Tibial artery (tissue), 4 donors: ENCODE measurements around the gene CCDC18.
"Not testable (repeated sequence)": the region's sequence is repeated elsewhere in the genome, so short reads cannot be mapped to it uniquely, and the experiment has no call there.

Experiments used
- DNase-seq, 2 donors: peaks; one replicate each; pipeline ENCODE4 v3.0.0-alpha.2; 2019
- H3K27ac ChIP-seq, 2 donors: fragments of 200-600 bp; sonication (generic) in 1 of 2; 1 replicate in 1 of 2; 2 replicates in 1 of 2; pipeline ENCODE4 v1.5.1; 2018 to 2019; ENCODE audit warnings: mild to moderate bottlenecking in 1 of 2
- H3K27me3 ChIP-seq, 2 donors: fragments of 200-600 bp; sonication (generic) in 1 of 2; one replicate each; pipeline versions ENCODE4 v1.5.1 to v1.6.0; 2016 to 2019
- H3K36me3 ChIP-seq, 3 donors: fragments of 200-600 bp; sonication (generic) in 2 of 3; one replicate each; pipeline ENCODE4 v1.5.1; 2016 to 2019; ENCODE audit warnings: mild to moderate bottlenecking in 2 of 3
- H3K4me1 ChIP-seq, 4 donors: fragments of 200-600 bp; sonication (generic) in 2 of 4; 1 replicate in 3 of 4; 2 replicates in 1 of 4; pipeline ENCODE4 v1.5.1; 2016 to 2019
- H3K4me3 ChIP-seq, 2 donors: fragments of 200-600 bp; sonication (generic) in 1 of 2; 1 replicate in 1 of 2; 2 replicates in 1 of 2; pipeline ENCODE4 v1.5.1; 2018 to 2019; ENCODE audit warnings: mild to moderate bottlenecking in 2 of 2
- H3K9me3 ChIP-seq, 3 donors: fragments of 200-600 bp; sonication (generic) in 1 of 3; one replicate each; pipeline ENCODE4 v1.5.1; 2016 to 2019
- CTCF ChIP-seq, 2 experiments: fragments of 200-600 bp in 1 of 2; fragments of 450-650 bp in 1 of 2; IDR thresholded peaks; one replicate each; pipeline ENCODE4 v1.5.1; 2017 to 2019; ENCODE audit warnings: antibody characterized with exemption in 2 of 2, mild to moderate bottlenecking in 1 of 2, moderate library complexity in 1 of 2
- intact Hi-C: fragments of 100-400 bp; cut with DNase I; formaldehyde crosslinking; loops from one replicate; pipeline ENCODE4 v1.15.0; 2023; ENCODE audit warnings: low total_unique reads

Gene CCDC18

DNA sequence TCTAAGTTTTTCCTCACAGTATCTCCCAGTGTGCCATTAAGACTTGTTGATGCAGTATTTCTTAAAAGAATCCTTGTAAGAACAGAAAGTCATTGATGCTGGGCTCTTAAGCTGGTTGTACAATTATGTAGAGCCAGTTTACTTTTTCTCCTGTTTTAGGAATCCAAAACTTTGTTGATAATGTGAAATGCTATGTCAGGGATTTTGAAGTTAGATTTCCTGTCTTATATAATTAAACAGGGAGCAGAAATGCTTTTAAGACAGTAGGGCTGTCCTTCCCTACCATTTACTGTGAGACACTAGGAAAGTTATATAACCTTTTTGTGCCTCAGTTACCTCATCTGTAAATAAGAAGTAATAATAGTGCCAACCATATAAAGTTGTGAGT is 26.0 kb downstream of the CCDC18 start:
- DNase-seq, result no peak
- no peak overlapping the region for H3K27ac ChIP-seq
- intact Hi-C loops, result no loop called here

DNA sequence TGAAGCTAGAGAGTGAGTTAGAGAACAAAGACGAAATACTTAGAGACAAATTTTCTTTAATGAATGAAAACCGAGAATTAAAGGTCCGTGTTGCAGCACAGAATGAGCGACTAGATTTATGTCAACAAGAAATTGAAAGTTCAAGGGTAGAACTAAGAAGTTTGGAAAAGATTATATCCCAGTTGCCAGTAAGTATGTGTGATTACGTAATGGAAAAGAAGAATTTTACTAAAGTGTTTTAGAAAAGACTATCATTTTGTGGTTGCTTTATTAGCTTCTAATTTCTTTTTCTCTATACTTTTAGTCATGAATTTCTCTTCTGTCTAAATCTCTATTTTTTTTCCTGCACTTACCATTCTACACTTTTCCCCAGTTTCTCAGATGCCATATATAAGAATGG is 26.7 kb downstream of the CCDC18 start:
- no peaks in the 10 kb centered on the region for H3K9me3 ChIP-seq
- no peak for TF ChIP-seq CTCF (IDR thresholded peaks at IDR 0.05)
- no peak overlapping the region for H3K27ac ChIP-seq
- H3K4me3 ChIP-seq, result no peak overlapping the region
- H3K4me1 ChIP-seq, result no peaks in the 10 kb centered on the region
- H3K36me3 ChIP-seq, result no peaks in the 10 kb centered on the region
- intact Hi-C loops, result no loop called here
- no peak for DNase-seq
- no peaks in the 10 kb centered on the region for H3K27me3 ChIP-seq

More for the DNA sequence above, 26.0 kb downstream of the CCDC18 start:
- Histone ChIP-seq H3K27me3 (no peaks in the 10 kb centered on the region), H3K4me3 (no peak overlapping the region), H3K36me3 (no peaks in the 10 kb centered on the region), H3K4me1 (no peaks in the 10 kb centered on the region), H3K9me3 (no peaks in the 10 kb centered on the region)
- no peak for TF ChIP-seq CTCF (IDR thresholded peaks at IDR 0.05)

- no peak for DNase-seq
- Histone ChIP-seq H3K27ac (no peak overlapping the region), H3K4me3 (no peak overlapping the region), H3K4me1 (no peaks in the 10 kb centered on the region), H3K27me3 (no peaks in the 10 kb centered on the region), H3K9me3 (no peaks in the 10 kb centered on the region), H3K36me3 (peaks cover 1 to 5% (median 4%) of the 10 kb centered on the region in 3 donors)
- TF ChIP-seq CTCF (IDR thresholded peaks at IDR 0.05), result no peak
- intact Hi-C loops, result no loop called here
Measured at GRCh38 chr1:93215322-93215721, 34.8 kb downstream of the CCDC18 start.

DNA sequence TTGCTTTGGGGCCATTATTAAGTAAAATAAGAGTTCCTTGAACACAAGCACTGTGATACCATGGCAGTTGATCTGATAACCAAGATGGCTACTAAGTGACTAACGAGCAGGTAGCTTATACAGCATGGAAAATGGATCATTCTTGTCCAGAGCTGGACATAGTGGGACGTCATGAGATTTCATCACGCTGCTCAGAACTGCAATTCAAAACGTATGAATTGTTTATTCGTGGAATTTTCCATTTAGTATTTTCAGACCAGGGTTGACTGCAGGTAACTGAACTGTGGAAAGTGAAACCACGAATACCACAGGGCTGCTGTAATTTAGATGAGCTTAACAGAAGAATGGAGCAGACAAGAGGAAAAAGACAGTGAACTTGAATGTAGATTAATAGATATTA is 38.9 kb downstream of the CCDC18 start:
- Histone ChIP-seq H3K9me3 (no peaks in the 10 kb centered on the region), H3K27me3 (no peaks in the 10 kb centered on the region), H3K27ac (no peak overlapping the region), H3K4me3 (no peak overlapping the region), H3K36me3 (peaks cover 4 to 7% (median 5%) of the 10 kb centered on the region in 3 donors), H3K4me1 (no peaks in the 10 kb centered on the region)
- intact Hi-C loops, result no loop called here
- no peak for DNase-seq
- TF ChIP-seq CTCF (IDR thresholded peaks at IDR 0.05), result no peak

- H3K4me1 ChIP-seq, H3K27ac ChIP-seq, H3K27me3 ChIP-seq, DNase-seq, H3K9me3 ChIP-seq, H3K36me3 ChIP-seq, intact Hi-C loops, H3K4me3 ChIP-seq: not testable (repeated sequence)
Measured at GRCh38 chr1:93220716-93221115, 40.2 kb downstream of the CCDC18 start.

GRCh38 chr1:93221913-93222312 is 41.4 kb downstream of the CCDC18 start:
- no peaks in the 10 kb centered on the region for H3K9me3 ChIP-seq
- no peak overlapping the region for H3K4me3 ChIP-seq
- no peak for DNase-seq
- no peak overlapping the region for H3K27ac ChIP-seq
- intact Hi-C loops, result no loop called here
- no peak for TF ChIP-seq CTCF (IDR thresholded peaks at IDR 0.05)
- H3K27me3 ChIP-seq, result no peaks in the 10 kb centered on the region
- H3K36me3 ChIP-seq, result peaks cover 4 to 7% (median 5%) of the 10 kb centered on the region in 3 donors
- H3K4me1 ChIP-seq, result no peaks in the 10 kb centered on the region
